C4-2B (cell line): ENCODE results near the gene NFIC.

ENCODE experiments used
- CTCF ChIP-seq: fragments of 450-650 bp; conservative IDR thresholded peaks from 2 replicates; pipeline ENCODE4 v1.5.1; 2017; ENCODE audit warnings: mild to moderate bottlenecking
- ZFX ChIP-seq: fragments of 450-650 bp; IDR thresholded peaks from 2 replicates; pipeline ENCODE4 v1.6.1; 2017

DNA sequence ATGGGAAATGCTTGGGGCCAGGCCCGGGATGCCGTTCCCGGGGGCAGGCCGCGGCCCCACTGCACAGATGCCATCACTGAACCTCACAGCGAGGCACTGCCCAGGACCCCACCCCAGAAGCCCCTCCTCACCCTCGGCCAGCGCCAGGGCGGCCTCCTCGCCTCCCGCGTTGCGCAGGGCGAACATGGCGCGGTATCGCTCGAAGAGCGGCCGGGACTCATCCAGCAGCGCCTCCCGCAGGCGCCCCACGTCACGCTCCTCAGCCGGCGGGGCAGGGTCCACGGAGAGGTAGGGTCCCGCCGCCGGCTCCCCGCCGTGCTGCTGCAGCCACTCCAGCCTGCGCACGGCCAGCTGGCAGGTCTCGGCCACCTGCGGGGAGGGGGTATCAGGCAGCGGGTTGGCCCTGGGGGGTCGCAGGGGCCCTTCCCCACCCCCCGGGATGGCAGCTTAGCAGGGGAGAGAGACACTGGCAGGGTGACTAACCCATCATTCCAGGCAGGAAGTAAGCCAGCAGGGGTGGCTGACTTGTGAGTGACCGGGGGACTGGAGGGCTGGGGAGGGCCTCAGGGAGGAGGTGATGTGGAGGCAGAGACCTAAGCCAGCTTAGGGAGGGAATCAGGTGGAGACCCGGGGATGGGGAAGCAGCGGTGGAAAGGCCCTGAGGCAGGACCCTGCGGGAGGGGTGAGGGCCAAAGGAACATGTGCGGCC is 125.9 kb downstream of the NFIC start:
- no peak for TF ChIP-seq CTCF
- no peak for TF ChIP-seq ZFX
